Neural cell (in vitro differentiated cells): ENCODE data around the gene TTC39A.

Experiments used
- CTCF ChIP-seq: fragments of 450-650 bp; IDR thresholded peaks from 2 replicates; pipeline ENCODE4 v1.5.1; 2014; ENCODE audit warnings: antibody characterized with exemption, mild to moderate bottlenecking, moderate library complexity; ENCODE audit not compliant: poor library complexity, severe bottlenecking
- MXI1 ChIP-seq: fragments of 450-650 bp; conservative IDR thresholded peaks from 2 replicates; pipeline ENCODE4 v1.6.1; 2014; ENCODE audit warnings: antibody characterized with exemption, mild to moderate bottlenecking; ENCODE audit not compliant: poor library complexity, severe bottlenecking
- POLR2AphosphoS5 ChIP-seq: IDR thresholded peaks from 2 replicates; pipeline ENCODE4 v1.6.1; 2012
- RAD21 ChIP-seq: fragments of 450-650 bp; conservative IDR thresholded peaks from 2 replicates; pipeline ENCODE4 v1.6.1; 2014; ENCODE audit warnings: antibody characterized with exemption, mild to moderate bottlenecking, moderate library complexity
- SMC3 ChIP-seq: fragments of 450-650 bp; conservative IDR thresholded peaks from 2 replicates; pipeline ENCODE4 v1.6.1; 2014; ENCODE audit warnings: antibody characterized with exemption, mild to moderate bottlenecking, moderate library complexity; ENCODE audit not compliant: poor library complexity

- TF ChIP-seq CTCF: no peak
- no peak for TF ChIP-seq MXI1
- TF ChIP-seq SMC3: no peak
- no peak for TF ChIP-seq RAD21
- TF ChIP-seq POLR2AphosphoS5: no peak
These were observed 18.5 kb downstream of the TTC39A start for GRCh38 chr1:51311826-51312225.
